Activated B cell treated with CpG ODN at 0.5 μM for 24 hours (primary cell): ENCODE data around the gene SLC26A11. TPM values are rescaled to one million over a fixed set of nuclear protein-coding genes. Genes with fewer than 3 reads are reported as not detected.
A peak's percentile ranks its signal among the peaks of the same experiment; 100 is the strongest.
"Not testable (repeated sequence)": the region's sequence is repeated elsewhere in the genome, so short reads cannot be mapped to it uniquely, and the experiment has no call there.

ENCODE experiments used
- ATAC-seq: fragments of 200-7000 bp; cut with Tn5 transposase; one replicate; pipeline ENCODE4 v1.10.0; 2021; ENCODE audit warnings: low read depth, mild to moderate bottlenecking, moderate library complexity
- CTCF ChIA-PET: fragments of 350-600 bp; sonication (Branson Sonifier 250); formaldehyde crosslinking; loops from one replicate; lab custom pipeline; 2021; ENCODE audit warnings: antibody characterized with exemption; lab: Charles Lee
- POLR2A ChIA-PET: fragments of 350-600 bp; sonication (Branson Sonifier 250); formaldehyde crosslinking; loops from one replicate; lab custom pipeline; 2021; ENCODE audit warnings: antibody characterized with exemption; lab: Charles Lee
- DNase-seq: peaks from one replicate; pipeline ENCODE4 v3.0.0; 2022
- H3K27ac Mint-ChIP-seq: one replicate; pipeline ENCODE4 v1.8.0; 2020; ENCODE audit warnings: mixed read lengths
- H3K27me3 Mint-ChIP-seq: one replicate; pipeline ENCODE4 v1.8.0; 2021; ENCODE audit warnings: mixed read lengths
- H3K36me3 Mint-ChIP-seq: one replicate; pipeline ENCODE4 v1.8.0; 2021; ENCODE audit warnings: low read depth, mixed read lengths
- H3K4me1 Mint-ChIP-seq: one replicate; pipeline ENCODE4 v1.8.0; 2021; ENCODE audit warnings: mixed read lengths
- H3K4me3 Mint-ChIP-seq: one replicate; pipeline ENCODE4 v1.8.0; 2020; ENCODE audit warnings: mild to moderate bottlenecking, mixed read lengths
- H3K9me3 Mint-ChIP-seq: one replicate; pipeline ENCODE4 v1.8.0; 2020; ENCODE audit warnings: mixed read lengths
- intact Hi-C: fragments of 100-400 bp; cut with micrococcal nuclease; formaldehyde crosslinking; loops from one replicate; pipeline ENCODE4 v1.15.1; 2024
- total RNA-seq: library from RNA; stranded (reverse); gene quantifications from 2 replicates; pipeline ENCODE4 v1.2.3, GENCODE V29; 2022
- TF ChIP-seq, protein P1 (sequence below): fragments of 200-600 bp; IDR thresholded peaks from one replicate; pipeline ENCODE4 v1.8.0; 2022; ENCODE audit warnings: antibody characterized with exemption, mild to moderate bottlenecking

SLC26A11 gene
- total RNA-seq, 1 donor from 2014 or later: 8.4 TPM

DNA sequence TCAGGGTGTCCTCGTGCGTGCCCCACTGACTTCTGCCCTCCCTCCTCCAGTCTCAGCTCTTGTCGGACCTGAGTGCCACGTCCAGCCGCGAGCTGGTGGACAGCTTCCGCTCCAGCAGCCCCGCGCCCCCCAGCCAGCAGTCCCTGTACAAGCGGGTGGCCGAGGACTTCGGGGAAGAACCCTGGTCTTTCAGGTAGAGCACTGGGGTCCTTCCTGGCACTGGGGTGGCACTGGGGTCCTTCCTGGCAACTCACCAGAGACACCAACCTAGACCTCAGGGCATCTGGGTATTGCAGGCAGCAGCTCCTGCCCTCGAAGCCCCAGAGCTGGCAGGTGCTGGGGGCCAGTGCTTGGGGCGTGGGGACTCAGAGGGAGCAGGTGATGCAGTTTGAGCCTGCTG lies 25.1 kb upstream of the SLC26A11 start:
- intact Hi-C loops: loop anchor here (5.0 to 10.0 kb wide), 3 partner anchors 100 to 787 kb away; no protein-coding TSS in a partner anchor

DNA sequence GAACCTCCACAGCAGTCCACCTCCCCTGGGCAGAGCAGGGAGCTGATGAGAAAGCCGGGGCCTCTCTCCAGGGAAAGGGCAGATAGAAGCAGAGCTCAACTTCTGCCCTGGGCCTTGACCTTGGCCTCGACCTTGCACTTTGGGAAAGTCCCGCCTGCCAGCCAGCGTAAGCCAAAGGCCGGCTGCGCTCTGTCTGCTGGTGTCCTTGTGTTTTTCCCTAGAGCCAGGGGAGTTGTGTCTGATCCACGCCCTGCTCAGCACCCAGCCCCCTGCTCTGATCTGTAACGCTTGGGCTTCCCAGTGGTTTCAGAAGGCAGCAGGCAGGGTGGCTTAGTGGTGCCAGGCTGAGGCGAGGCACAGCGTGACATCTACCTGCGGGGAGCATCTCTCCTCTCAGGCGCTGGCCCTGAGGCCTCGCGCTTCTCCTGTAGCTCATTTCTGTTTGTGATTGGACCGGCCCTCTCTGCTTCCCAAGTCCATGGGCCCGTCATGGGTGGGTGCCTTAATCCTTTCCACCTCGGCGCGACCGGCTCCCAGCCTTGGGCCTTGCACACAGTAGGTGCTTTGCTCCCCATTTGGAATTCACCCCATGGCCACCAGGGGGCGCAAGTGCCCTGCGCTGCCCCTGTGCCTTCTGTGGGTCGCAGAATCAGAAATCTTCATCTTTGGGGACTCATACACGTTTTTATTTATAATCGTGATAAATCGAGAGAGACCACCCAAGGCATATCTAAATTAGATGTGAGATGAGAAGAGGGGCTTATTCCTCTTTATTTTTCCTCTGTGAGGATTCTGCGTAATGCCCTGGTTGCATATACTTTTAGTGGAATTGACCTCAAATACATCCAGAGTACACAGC lies 24.3 kb upstream of the SLC26A11 start:
- peaks cover 5% of the 10 kb centered on the region for H3K27me3 Mint-ChIP-seq
- POLR2A ChIA-PET: interaction anchor here (0.6 to 1.8 kb wide), 3 partner anchors 56 to 1384 kb away, joined by 3 to 6 read pairs (median 4); no protein-coding TSS in a partner anchor
- CTCF ChIA-PET: interaction anchor here (0.7 to 3.3 kb wide), 10 partner anchors 15 to 166 kb away, joined by 3 to 37 read pairs (median 4); partner anchors contain the start of genes SGSH and SLC26A11
- intact Hi-C loops: loop anchor here (1.0 to 10.0 kb wide), 5 partner anchors 57 to 786 kb away; no protein-coding TSS in a partner anchor
- H3K4me1 Mint-ChIP-seq: no peaks in the 10 kb centered on the region
- ATAC-seq (no peak), DNase-seq (peak; percentile 50)
- H3K9me3 Mint-ChIP-seq: no peaks in the 10 kb centered on the region
- H3K4me3 Mint-ChIP-seq: no peak overlapping the region
- no peaks in the 10 kb centered on the region for H3K36me3 Mint-ChIP-seq
- H3K27ac Mint-ChIP-seq: no peak overlapping the region
- TF ChIP-seq, protein P1, sequence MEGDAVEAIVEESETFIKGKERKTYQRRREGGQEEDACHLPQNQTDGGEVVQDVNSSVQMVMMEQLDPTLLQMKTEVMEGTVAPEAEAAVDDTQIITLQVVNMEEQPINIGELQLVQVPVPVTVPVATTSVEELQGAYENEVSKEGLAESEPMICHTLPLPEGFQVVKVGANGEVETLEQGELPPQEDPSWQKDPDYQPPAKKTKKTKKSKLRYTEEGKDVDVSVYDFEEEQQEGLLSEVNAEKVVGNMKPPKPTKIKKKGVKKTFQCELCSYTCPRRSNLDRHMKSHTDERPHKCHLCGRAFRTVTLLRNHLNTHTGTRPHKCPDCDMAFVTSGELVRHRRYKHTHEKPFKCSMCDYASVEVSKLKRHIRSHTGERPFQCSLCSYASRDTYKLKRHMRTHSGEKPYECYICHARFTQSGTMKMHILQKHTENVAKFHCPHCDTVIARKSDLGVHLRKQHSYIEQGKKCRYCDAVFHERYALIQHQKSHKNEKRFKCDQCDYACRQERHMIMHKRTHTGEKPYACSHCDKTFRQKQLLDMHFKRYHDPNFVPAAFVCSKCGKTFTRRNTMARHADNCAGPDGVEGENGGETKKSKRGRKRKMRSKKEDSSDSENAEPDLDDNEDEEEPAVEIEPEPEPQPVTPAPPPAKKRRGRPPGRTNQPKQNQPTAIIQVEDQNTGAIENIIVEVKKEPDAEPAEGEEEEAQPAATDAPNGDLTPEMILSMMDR: peak; percentile 93

More for the DNA sequence above, 25.1 kb upstream of the SLC26A11 start:
- Mint-ChIP-seq H3K27ac (no peak overlapping the region), H3K4me1 (no peaks in the 10 kb centered on the region), H3K27me3 (peaks cover 5% of the 10 kb centered on the region), H3K36me3 (no peaks in the 10 kb centered on the region), H3K4me3 (no peak overlapping the region), H3K9me3 (no peaks in the 10 kb centered on the region)
- ATAC-seq: no peak
- ChIA-PET POLR2A (interaction anchor here (1.8 kb wide), 1 partner anchor 69 kb away, joined by 4 read pairs; no protein-coding TSS in a partner anchor), CTCF (interaction anchor here (0.9 to 3.3 kb wide), 6 partner anchors 16 to 155 kb away, joined by 3 to 37 read pairs (median 4); partner anchors contain the start of genes SGSH and SLC26A11)
- TF ChIP-seq, protein P1: no peak
- no peak for DNase-seq

DNA sequence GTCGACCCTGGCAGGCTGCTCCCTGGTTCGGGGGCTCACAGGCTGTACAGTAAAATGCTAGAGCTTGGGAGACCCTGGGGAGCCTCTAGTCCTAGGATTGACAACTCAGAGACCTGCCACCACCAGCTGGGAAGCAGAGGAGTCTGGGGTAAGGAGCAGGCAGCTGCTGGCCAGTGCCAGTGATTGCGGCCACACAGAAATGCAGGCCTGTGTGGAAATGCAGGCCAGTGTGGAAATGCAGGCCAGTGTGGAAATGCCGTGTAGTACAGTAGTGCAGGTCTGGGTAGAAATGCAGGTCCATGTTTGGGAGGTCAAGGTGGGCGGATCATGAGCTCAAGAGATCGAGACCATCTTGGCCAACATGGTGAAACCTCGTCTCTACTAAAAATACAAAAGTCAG lies 23.6 kb upstream of the SLC26A11 start:
- Mint-ChIP-seq H3K9me3 (no peaks in the 10 kb centered on the region), H3K27me3 (peaks cover 5% of the 10 kb centered on the region), H3K36me3 (no peaks in the 10 kb centered on the region), H3K4me3 (no peak overlapping the region), H3K4me1 (no peaks in the 10 kb centered on the region), H3K27ac (no peak overlapping the region)
- TF ChIP-seq, protein P1: no peak
- intact Hi-C loops: loop anchor here (1.0 to 10.0 kb wide), 5 partner anchors 57 to 786 kb away; no protein-coding TSS in a partner anchor
- ChIA-PET POLR2A (interaction anchor here (1.8 kb wide), 1 partner anchor 67 kb away, joined by 4 read pairs; no protein-coding TSS in a partner anchor), CTCF (interaction anchor here (1.3 to 3.3 kb wide), 5 partner anchors 17 to 165 kb away, joined by 3 to 37 read pairs (median 10); partner anchors contain the start of genes SGSH and SLC26A11)
- ATAC-seq (no peak), DNase-seq (no peak)

DNA sequence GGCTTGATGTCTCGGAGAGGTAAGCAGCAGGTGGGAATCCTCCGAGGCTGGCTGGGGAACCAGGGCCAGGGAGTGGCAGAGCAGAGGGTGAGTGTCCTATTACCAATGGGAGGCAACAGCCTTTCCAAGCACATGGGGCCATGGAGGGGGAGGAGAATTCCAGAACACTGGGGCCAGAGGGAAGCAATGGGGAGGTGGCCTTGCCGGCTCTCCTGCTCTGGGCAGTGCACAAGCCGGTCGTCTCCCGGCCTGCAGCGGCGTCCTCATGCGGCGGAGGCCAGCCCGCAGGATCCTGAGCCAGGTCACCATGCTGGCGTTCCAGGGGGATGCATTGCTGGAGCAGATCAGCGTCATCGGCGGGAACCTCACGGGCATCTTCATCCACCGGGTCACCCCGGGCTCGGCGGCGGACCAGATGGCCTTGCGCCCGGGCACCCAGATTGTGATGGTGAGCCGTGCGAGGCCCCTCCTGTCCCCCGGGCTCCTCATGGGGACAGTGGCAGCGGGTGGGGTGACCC lies 22.0 kb upstream of the SLC26A11 start:
- ATAC-seq (no peak), DNase-seq (no peak)
- H3K27me3 Mint-ChIP-seq: peaks cover 5% of the 10 kb centered on the region
- H3K9me3 Mint-ChIP-seq: no peaks in the 10 kb centered on the region
- TF ChIP-seq, protein P1: no peak
- no peak overlapping the region for H3K27ac Mint-ChIP-seq
- CTCF ChIA-PET: interaction anchor here (3.3 kb wide), 1 partner anchor 55 kb away, joined by 37 read pairs; no protein-coding TSS in a partner anchor
- H3K4me1 Mint-ChIP-seq: no peaks in the 10 kb centered on the region
- no peaks in the 10 kb centered on the region for H3K36me3 Mint-ChIP-seq
- POLR2A ChIA-PET: no interaction called here
- intact Hi-C loops: loop anchor here (5.0 to 10.0 kb wide), 3 partner anchors 97 to 784 kb away; no protein-coding TSS in a partner anchor
- no peak overlapping the region for H3K4me3 Mint-ChIP-seq

DNA sequence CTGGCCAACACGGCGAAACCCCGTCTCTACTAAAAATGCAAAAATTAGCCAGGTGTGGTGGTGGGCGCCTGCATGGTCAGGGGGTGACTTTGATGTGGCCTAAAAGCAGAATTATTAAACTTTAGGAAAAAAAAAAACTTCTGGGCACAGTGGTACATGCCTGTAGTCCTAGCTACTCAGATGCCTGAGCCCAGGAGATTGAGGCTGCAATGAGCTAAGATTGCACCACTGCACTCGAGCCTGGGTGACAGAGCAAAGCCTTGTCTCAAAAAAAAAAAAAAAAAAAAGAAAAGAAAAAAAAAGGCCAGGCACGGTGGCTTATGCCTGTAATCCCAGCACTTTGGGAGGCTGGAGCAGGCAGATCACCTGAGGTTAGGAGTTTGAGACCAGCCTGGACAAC lies 20.9 kb upstream of the SLC26A11 start:
- H3K4me1 Mint-ChIP-seq, H3K27me3 Mint-ChIP-seq, DNase-seq, ATAC-seq, H3K9me3 Mint-ChIP-seq, H3K4me3 Mint-ChIP-seq, H3K27ac Mint-ChIP-seq, CTCF ChIA-PET, H3K36me3 Mint-ChIP-seq: not testable (repeated sequence)
- intact Hi-C loops: loop anchor here (5.0 to 10.0 kb wide), 3 partner anchors 96 to 783 kb away; no protein-coding TSS in a partner anchor
- POLR2A ChIA-PET: interaction anchor here (1.2 kb wide), 1 partner anchor 20 kb away, joined by 6 read pairs; no protein-coding TSS in a partner anchor
